HepG2 (cell line): ENCODE data around the gene ICAM3. TPM values are rescaled to one million over a fixed set of nuclear protein-coding genes. Genes with fewer than 3 reads are reported as not detected.

Experiments
- ADNP ChIP-seq: sonication (generic); formaldehyde crosslinking; IDR thresholded peaks from 2 replicates; pipeline ENCODE4 v1.4.0; 2020; ENCODE audit warnings: missing genetic modification reagents
- ATF7-NPFF ChIP-seq: sonication (generic); formaldehyde crosslinking; IDR thresholded peaks from 2 replicates; pipeline ENCODE4 v1.8.1; 2023; ENCODE audit warnings: mild to moderate bottlenecking, low read depth, missing genetic modification reagents, moderate library complexity
- FOSL1 ChIP-seq: sonication (generic); formaldehyde crosslinking; IDR thresholded peaks from 2 replicates; pipeline ENCODE4 v1.9.0; 2021; ENCODE audit warnings: missing genetic modification reagents, borderline replicate concordance
- HMG20B ChIP-seq: conservative IDR thresholded peaks from 2 replicates; pipeline ENCODE4 v1.6.1; 2016; ENCODE audit warnings: missing genetic modification reagents, missing compliant biosample characterization
- KDM5B ChIP-seq: sonication (generic); formaldehyde crosslinking; IDR thresholded peaks from 2 replicates; pipeline ENCODE4 v1.4.0; 2020; ENCODE audit warnings: missing genetic modification reagents, mild to moderate bottlenecking, borderline replicate concordance
- KLF15 ChIP-seq: sonication (generic); formaldehyde crosslinking; IDR thresholded peaks from 2 replicates; pipeline ENCODE4 v1.8.1; 2023; ENCODE audit warnings: borderline replicate concordance, mild to moderate bottlenecking, inconsistent platforms, missing genetic modification reagents, mixed read lengths
- TAF1 ChIP-seq: sonication (generic); formaldehyde crosslinking; IDR thresholded peaks from 2 replicates; pipeline ENCODE4 v1.4.0; 2020; ENCODE audit warnings: missing genetic modification reagents
- ZBTB21 ChIP-seq: sonication (generic); formaldehyde crosslinking; IDR thresholded peaks from 2 replicates; pipeline ENCODE4 v1.4.0; 2020; ENCODE audit warnings: missing genetic modification reagents
- ZNF709 ChIP-seq: sonication (generic); formaldehyde crosslinking; IDR thresholded peaks from 2 replicates; pipeline ENCODE4 v1.5.0; 2020; ENCODE audit warnings: mild to moderate bottlenecking, missing genetic modification reagents
- ZNF816 ChIP-seq: sonication (generic); formaldehyde crosslinking; IDR thresholded peaks from 2 replicates; pipeline ENCODE4 v1.8.0; 2022; ENCODE audit warnings: missing genetic modification reagents, mild to moderate bottlenecking, borderline replicate concordance
- polyA plus RNA-seq, 8 experiments: library from polyadenylated mRNA; depleted of rRNA in 3 of 8; stranded (reverse) in 7 of 8; unstranded in 1 of 8; fragments of >200 nt; fragmentation: Illumina TruSeq in 4 of 8; extraction: Trizol in 4 of 8; gene quantifications; 2 replicates each; pipeline versions ENCODE4 v1.2.1 to v1.2.3, GENCODE V29; 2011 to 2016; ENCODE audit warnings: low read depth in 4 of 8, missing spikeins in 1 of 8, mixed read lengths in 1 of 8; ENCODE audit not compliant: insufficient read depth in 1 of 8
- total RNA-seq, 5 experiments: library from RNA; depleted of rRNA; stranded (reverse); fragments of >200 nt; fragmentation: Illumina TruSeq; extraction: Trizol; gene quantifications; 2 replicates each; pipeline ENCODE4 v1.2.3, GENCODE V29; 2016; ENCODE audit warnings: low read depth in 1 of 5
- TF ChIP-seq, protein P1 (sequence below): sonication (generic); formaldehyde crosslinking; IDR thresholded peaks from 2 replicates; pipeline ENCODE4 v1.4.0; 2020; ENCODE audit warnings: missing genetic modification reagents, borderline replicate concordance
- TF ChIP-seq, protein P2 (sequence below): sonication (generic); formaldehyde crosslinking; conservative IDR thresholded peaks from 2 replicates; pipeline ENCODE4 v1.4.0; 2020; ENCODE audit warnings: missing genetic modification reagents
- TF ChIP-seq, protein P3 (sequence below): sonication (generic); formaldehyde crosslinking; IDR thresholded peaks from 2 replicates; pipeline ENCODE4 v1.8.0; 2022; ENCODE audit warnings: mild to moderate bottlenecking, missing genetic modification reagents, borderline replicate concordance
- TF ChIP-seq, protein P4 (sequence below): sonication (generic); formaldehyde crosslinking; IDR thresholded peaks from 2 replicates; pipeline ENCODE4 v1.4.0; 2020; ENCODE audit warnings: mild to moderate bottlenecking, missing genetic modification reagents
- TF ChIP-seq, protein P5 (sequence below): sonication (generic); formaldehyde crosslinking; IDR thresholded peaks from 2 replicates; pipeline ENCODE4 v1.8.0; 2022; ENCODE audit warnings: missing genetic modification reagents, mild to moderate bottlenecking, inconsistent platforms, borderline replicate concordance

Gene ICAM3
- total and polyA plus RNA-seq, 2 of the 13 experiments (the other 11 are each of a cell fraction or from before 2014, with no cell fraction given), result 14.1 to 21.0 TPM

- TF ChIP-seq FOSL1 (CRISPR knock-in tag) (no peak), ATF7-NPFF (CRISPR knock-in tag) (0 out of 2 replicates have a peak, but pooled peaks have one; percentile 29), KLF15 (CRISPR knock-in tag) (no peak), TAF1 (CRISPR knock-in tag) (peak; percentile 39; the same call in 1 of the 2 replicates), ADNP (no peak), KDM5B (CRISPR knock-in tag) (0 out of 2 replicates have a peak, but pooled peaks have one; percentile 55), HMG20B (CRISPR knock-in tag) (no peak), ZBTB21 (CRISPR knock-in tag) (no peak), ZNF816 (CRISPR knock-in tag) (no peak), ZNF709 (no peak)
- TF ChIP-seq, protein P1, sequence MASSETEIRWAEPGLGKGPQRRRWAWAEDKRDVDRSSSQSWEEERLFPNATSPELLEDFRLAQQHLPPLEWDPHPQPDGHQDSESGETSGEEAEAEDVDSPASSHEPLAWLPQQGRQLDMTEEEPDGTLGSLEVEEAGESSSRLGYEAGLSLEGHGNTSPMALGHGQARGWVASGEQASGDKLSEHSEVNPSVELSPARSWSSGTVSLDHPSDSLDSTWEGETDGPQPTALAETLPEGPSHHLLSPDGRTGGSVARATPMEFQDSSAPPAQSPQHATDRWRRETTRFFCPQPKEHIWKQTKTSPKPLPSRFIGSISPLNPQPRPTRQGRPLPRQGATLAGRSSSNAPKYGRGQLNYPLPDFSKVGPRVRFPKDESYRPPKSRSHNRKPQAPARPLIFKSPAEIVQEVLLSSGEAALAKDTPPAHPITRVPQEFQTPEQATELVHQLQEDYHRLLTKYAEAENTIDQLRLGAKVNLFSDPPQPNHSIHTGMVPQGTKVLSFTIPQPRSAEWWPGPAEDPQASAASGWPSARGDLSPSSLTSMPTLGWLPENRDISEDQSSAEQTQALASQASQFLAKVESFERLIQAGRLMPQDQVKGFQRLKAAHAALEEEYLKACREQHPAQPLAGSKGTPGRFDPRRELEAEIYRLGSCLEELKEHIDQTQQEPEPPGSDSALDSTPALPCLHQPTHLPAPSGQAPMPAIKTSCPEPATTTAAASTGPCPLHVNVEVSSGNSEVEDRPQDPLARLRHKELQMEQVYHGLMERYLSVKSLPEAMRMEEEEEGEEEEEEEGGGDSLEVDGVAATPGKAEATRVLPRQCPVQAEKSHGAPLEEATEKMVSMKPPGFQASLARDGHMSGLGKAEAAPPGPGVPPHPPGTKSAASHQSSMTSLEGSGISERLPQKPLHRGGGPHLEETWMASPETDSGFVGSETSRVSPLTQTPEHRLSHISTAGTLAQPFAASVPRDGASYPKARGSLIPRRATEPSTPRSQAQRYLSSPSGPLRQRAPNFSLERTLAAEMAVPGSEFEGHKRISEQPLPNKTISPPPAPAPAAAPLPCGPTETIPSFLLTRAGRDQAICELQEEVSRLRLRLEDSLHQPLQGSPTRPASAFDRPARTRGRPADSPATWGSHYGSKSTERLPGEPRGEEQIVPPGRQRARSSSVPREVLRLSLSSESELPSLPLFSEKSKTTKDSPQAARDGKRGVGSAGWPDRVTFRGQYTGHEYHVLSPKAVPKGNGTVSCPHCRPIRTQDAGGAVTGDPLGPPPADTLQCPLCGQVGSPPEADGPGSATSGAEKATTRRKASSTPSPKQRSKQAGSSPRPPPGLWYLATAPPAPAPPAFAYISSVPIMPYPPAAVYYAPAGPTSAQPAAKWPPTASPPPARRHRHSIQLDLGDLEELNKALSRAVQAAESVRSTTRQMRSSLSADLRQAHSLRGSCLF, result no peak
- TF ChIP-seq, protein P2, sequence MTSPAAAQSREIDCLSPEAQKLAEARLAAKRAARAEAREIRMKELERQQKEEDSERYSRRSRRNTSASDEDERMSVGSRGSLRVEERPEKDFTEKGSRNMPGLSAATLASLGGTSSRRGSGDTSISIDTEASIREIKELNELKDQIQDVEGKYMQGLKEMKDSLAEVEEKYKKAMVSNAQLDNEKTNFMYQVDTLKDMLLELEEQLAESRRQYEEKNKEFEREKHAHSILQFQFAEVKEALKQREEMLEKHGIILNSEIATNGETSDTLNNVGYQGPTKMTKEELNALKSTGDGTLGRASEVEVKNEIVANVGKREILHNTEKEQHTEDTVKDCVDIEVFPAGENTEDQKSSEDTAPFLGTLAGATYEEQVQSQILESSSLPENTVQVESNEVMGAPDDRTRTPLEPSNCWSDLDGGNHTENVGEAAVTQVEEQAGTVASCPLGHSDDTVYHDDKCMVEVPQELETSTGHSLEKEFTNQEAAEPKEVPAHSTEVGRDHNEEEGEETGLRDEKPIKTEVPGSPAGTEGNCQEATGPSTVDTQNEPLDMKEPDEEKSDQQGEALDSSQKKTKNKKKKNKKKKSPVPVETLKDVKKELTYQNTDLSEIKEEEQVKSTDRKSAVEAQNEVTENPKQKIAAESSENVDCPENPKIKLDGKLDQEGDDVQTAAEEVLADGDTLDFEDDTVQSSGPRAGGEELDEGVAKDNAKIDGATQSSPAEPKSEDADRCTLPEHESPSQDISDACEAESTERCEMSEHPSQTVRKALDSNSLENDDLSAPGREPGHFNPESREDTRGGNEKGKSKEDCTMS (CRISPR knock-in tag), result no peak
- TF ChIP-seq, protein P3, sequence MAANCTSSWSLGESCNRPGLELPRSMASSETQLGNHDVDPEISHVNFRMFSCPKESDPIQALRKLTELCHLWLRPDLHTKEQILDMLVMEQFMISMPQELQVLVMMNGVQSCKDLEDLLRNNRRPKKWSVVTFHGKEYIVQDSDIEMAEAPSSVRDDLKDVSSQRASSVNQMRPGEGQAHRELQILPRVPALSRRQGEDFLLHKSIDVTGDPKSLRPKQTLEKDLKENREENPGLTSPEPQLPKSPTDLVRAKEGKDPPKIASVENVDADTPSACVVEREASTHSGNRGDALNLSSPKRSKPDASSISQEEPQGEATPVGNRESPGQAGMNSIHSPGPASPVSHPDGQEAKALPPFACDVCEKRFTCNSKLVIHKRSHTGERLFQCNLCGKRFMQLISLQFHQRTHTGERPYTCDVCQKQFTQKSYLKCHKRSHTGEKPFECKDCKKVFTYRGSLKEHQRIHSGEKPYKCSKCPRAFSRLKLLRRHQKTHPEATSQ (CRISPR knock-in tag), result no peak
- TF ChIP-seq, protein P4, sequence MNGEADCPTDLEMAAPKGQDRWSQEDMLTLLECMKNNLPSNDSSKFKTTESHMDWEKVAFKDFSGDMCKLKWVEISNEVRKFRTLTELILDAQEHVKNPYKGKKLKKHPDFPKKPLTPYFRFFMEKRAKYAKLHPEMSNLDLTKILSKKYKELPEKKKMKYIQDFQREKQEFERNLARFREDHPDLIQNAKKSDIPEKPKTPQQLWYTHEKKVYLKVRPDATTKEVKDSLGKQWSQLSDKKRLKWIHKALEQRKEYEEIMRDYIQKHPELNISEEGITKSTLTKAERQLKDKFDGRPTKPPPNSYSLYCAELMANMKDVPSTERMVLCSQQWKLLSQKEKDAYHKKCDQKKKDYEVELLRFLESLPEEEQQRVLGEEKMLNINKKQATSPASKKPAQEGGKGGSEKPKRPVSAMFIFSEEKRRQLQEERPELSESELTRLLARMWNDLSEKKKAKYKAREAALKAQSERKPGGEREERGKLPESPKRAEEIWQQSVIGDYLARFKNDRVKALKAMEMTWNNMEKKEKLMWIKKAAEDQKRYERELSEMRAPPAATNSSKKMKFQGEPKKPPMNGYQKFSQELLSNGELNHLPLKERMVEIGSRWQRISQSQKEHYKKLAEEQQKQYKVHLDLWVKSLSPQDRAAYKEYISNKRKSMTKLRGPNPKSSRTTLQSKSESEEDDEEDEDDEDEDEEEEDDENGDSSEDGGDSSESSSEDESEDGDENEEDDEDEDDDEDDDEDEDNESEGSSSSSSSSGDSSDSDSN (CRISPR knock-in tag), result peak; percentile 36; the same call in 1 of the 2 replicates
- TF ChIP-seq, protein P5, sequence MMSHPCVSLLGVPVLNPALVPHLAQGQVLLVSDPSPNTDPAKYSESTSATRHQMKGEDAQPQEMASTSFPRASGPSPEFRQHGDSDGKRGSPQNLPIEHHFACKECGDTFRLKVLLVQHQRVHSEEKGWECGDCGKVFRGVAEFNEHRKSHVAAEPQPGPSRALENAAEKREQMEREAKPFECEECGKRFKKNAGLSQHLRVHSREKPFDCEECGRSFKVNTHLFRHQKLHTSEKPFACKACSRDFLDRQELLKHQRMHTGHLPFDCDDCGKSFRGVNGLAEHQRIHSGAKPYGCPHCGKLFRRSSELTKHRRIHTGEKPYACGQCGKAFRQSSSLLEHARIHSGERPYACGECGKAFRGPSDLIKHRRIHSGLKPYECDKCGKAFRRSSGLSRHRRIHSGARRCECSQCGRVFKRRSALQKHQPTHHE, result no peak
Measured at GRCh38 chr19:10290876-10291553, 48.4 kb downstream of the ICAM3 start (continued).
